Limb (tissue), 2 donors: ENCODE data around the gene PFKL.
"Not testable (repeated sequence)": the region's sequence is repeated elsewhere in the genome, so short reads cannot be mapped to it uniquely, and the experiment has no call there.

Experiments used
- DNase-seq, 2 donors: peaks; one replicate each; pipeline ENCODE4 v3.0.0-alpha.2; 2016; ENCODE audit errors: extremely low spot score in 2 of 2

PFKL gene

DNA sequence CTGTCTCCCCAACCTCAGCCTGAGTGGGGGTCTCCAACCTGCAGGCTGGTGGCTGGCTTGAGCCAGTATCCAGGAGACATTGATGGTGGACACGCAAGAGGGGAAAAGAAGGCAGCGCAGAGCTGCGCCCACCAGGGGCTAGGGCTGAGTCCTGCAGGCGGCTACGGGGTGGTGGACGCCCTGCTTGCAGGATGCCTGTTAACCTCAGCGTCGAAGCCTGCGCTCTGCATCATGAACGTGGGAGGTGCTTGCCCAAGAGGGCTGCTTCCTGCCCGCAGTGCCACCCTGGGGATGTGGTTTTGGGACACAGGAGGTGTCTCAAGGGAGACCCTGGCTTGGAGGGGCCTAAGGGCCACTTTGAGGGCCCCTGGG, 27.7 kb downstream of the PFKL start:
- DNase-seq = no peak

DNA sequence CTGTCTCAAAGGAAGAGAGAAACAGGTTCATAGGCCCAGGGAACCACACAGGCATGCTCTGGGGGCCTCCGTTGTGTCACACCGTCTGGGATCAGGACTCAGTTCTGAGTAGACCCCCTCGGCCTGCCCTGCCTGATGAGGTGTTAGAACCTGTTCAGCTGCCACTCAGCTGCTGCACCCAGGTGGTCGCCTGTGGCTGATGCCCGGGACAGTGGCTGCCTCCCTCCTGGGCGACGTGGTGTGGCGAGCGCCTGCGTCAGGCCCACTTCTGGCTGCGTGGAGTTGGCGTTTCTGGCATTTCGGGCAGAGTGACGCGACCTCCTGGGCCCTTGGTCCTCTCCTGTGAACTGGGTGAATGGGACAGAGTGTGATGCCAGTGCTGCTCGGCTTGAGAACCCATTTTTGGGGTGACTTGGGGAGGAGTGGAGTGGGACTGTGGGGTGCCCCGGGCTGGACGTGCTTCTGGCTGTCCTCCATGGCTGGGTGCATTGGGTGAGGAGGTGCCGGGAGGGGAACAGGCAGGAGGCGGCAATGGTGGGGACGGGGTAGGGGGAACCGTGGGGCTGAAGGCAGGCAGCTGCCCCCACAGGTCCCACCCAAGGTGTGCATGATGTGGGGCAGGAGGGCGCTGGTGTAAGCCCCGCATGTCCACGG, 28.5 kb downstream of the PFKL start:
- DNase-seq = no peak

DNA sequence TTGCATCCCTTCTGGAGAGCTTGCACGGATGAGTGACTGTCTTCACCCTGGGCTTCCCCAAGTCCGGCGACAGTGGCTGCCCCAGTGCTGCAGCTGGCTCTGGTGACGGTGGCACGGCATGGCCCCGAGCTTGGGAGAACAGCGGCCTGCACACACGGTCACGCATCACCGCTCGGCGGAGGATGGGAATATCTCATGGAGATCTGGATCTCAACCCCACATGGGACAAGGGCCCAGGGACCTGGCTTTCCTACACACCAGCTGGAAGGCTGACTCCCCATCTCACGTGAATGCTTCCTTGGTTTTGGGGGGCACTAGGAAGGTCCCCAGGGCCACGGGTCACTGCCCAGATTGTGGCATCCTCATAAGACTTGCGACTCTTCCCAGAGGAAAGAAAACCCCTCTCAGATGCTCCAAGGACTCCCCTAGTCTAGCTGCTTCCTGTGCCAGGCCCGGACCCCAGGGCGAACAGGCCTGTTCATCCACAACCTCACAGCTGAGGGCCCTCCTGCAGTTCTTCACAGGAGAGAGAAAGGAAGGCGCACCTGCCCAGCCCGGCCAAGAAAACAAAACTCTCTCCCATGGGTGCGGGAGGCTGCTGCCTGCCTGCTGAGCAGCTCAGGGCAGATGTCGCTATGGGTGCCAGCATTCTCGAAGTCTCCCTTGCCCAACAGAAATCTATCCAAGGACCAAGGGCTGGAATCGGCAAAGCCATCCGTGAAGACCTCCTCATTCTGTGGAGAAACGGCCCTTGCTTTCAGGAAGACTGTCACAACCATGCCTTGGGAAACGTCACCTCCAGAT, 29.4 kb downstream of the PFKL start:
- DNase-seq = no peak

DNA sequence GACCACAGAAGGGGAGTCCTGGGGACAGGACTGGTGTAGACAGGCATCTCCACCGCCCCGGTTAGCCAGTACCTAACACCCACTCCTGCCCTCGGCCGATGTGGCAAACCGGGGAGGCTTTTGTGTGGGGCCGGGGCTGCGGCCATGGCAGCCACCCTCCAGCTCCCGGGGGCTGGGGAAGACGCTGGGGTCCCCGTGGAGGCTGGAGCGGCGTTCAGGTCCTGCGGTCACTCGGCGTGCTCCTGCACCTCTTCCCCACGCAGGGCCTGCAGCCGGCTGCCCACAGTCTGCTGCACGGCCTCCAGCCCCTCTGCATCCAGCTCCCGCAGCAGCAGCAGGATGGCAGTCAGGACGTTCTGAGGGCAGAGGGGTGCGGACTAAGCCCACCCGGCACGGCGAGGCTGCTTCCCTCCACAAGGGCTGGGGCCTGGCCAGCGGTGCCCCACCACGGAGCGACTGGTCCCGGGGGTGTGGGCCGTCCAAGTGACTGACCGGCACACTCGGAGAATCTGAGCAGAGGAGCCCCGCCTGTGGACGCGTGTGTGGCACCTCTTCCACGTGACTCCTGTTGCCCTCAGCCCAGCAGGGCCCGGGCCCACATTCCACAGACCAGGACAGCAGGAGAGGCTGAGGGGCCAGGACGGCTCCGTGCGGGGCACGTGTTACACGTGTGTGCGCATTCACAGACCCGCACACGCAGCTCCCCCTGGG, 30.3 kb downstream of the PFKL start:
- no peak for DNase-seq

GRCh38 chr21:44330698-44331097, 30.8 kb downstream of the PFKL start:
- no peak for DNase-seq

DNA sequence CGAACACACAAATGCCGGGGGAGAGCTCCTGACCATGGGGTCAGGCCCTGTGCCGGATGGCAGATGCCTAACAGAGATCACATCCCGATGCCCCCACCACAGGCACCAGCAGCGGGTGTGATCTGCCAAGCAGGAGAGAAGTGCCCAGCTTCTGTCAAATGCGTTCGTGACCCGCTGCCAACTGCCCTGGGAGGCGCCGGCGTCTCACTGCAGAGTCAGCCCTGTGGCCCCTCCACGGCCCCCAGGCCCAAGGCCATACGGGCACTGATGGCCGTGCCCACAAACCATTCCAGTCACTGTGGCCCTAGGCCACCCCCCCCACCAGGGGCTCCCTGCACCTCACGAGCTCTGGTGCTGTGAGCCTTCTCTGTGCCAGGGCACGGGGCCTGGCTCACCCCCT, 31.4 kb downstream of the PFKL start:
- DNase-seq = no peak

- no peak for DNase-seq
Measured at GRCh38 chr21:44331650-44332307, 31.9 kb downstream of the PFKL start.

DNA sequence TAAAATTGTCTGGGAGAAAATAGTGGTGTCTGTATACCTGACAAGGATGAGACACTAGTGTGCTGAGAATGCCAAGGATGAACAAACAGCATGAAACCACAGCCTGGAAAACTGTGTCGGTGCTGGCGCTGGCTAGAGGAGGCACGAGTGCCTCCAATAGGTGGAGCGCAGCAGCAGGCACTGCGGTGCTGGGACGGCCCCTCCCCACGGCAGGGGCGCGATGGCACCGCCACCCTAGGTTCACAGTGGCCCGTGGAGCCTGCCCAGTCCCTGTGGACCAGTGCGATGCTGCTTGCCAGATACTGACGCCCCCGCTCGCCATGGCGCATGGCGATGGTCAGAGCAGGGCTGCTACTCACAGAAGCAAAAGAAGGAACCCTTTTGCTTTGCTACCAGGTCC, 32.5 kb downstream of the PFKL start:
- no peak for DNase-seq

DNA sequence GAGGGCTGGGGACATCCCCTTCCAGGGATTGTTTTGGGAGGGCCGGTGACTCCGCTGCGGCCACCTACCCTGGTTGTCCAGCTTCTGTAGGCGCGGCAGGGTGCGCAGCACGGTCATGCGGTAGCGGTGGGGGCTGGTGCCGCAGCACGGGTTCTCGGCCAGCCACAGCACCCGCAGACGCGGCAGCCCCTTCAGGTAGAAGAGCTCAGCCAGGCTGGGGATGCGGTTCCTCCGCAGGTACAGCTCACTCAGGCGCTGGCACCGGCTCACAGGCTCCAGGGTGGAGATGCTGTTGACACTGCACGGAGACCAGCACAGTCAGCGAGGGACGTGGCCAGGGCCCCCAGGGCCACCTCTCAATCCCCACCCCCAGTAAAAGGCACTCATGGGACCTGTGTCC, 33.1 kb downstream of the PFKL start:
- DNase-seq = no peak

DNA sequence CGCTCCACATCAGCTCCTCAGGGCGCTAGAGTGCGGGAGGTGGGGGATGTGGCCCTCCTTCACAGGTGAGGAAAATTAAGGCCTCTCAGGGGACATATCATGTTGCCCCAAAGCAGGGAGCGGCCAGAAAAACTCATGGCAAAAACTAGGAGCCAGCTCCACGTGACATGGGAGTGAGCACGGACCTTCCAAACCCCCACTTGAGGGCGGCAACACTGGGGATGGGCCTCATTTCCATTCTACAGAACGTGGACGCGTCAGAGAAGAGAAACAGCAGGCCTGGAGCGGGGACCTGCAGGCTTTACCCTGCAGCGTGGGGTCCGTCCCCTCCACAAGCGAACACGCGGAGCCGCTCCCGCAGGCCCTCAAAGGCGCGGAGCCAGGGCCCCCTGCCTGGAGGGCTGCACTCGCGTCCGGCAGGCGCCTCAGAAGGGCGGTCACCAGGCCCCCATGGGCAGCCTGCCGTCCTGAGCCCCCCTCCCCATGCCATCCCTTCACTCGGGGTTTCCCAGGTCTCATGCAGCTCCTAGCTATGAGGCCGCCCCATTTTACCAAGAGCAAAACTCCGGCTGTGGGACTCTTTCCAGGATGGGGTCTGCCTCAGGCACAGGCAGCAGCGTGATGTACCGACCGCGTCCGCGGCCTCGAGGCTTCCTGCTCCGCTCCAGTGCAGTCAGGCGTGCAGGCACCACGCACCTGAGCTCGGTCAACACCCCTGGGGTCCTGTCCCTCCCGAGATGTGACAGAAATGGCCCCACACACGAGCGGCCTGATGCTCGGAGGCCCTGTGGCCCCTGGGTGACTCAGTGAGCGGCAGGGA, 33.9 kb downstream of the PFKL start:
- no peak for DNase-seq

GRCh38 chr21:44334329-44335030, 34.6 kb downstream of the PFKL start:
- DNase-seq = no peak

DNA sequence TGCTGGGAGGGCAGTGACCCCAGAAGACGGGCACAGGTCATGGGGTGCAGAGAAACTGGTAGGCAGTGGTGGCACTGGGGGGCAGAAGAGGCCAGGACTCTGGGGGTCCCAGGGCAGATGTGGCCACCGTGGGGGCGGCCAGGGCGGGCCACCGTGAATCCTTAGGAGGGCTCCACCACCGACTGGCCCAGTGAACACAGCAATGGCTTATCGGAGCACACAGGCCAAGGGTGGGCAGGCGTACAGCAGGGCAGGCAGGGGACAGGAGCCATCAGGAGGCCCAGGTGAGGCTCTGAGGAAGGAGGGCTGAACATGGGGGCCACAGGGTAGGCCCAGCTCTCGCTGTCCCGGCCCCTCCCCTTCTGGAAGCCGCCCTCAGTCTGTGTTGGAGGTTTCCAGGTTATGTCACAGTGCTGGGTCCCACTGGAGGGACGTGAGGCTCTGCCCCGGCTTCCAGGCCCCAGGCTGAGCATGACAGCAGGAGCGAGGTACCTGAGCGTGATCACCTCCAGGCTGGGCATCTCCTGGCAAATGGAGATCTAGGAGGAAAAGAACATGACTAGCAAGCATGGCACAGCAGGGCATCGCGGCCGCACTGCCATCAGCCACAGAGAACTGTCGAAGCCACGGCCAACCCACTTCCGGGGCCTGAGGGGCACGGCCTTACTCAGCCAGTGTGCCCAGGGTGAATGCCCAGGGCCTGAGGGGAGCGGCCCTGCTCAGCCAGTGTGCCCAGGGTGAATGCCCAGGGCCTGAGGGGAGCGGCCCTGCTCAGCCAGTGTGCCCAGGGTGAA, 35.6 kb downstream of the PFKL start:
- no peak for DNase-seq

GRCh38 chr21:44337449-44337848, 37.6 kb downstream of the PFKL start:
- DNase-seq = no peak

DNA sequence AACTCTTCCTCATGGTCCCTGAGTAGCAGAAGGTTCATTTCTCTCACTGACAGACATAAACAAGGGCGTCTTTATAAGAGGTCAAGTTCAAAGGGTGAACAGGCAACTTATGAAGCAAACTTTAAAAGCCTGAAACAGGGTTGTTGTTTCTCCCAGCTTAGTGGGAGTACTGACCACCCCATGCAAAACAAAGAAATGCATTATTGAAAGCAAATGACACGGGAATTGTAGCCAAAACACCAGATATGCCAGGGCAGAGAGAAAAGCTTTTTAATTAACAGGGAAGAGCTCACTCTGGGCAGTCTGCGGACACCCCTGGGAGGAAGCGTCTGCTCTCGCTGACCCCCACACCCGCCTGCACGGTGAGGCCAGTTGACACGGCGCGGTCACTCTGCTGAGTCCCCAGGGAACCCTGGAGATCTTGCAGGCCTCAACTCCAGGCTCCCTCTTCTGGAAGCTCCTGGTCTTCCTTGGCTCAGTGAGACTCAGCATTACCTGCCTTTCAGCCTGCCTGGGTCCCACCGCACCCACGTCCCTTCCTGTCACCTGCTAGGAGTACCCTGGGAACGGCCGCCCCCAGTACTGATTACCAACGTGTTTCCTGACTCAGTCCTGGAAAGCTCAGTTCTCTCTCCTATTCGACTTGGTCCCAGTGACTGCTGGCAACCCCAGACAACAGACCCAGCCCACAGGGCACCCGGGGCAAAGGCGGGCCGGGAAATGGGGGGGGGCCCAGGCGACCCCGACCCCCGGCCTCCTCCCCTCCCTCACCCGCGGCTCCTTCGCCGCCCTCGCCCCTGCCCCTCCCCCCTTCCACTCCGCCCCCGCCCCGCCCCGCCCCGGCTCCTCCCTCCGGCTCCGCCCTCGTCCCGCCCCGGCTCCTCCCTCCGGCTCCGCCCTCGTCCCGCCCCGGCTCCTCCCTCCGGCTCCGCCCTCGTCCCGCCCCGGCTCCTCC, 38.4 kb downstream of the PFKL start:
- DNase-seq = peak; percentile 36 to 82

GRCh38 chr21:44338971-44339910, 39.4 kb downstream of the PFKL start, which contains the start of gene CFAP410:
Gene CFAP410, minus strand, starts transcription at chr21:44339390. Its CDS starts 196 bp downstream, at chr21:44339194.
- peak; percentile 93 to 98 for DNase-seq

DNA sequence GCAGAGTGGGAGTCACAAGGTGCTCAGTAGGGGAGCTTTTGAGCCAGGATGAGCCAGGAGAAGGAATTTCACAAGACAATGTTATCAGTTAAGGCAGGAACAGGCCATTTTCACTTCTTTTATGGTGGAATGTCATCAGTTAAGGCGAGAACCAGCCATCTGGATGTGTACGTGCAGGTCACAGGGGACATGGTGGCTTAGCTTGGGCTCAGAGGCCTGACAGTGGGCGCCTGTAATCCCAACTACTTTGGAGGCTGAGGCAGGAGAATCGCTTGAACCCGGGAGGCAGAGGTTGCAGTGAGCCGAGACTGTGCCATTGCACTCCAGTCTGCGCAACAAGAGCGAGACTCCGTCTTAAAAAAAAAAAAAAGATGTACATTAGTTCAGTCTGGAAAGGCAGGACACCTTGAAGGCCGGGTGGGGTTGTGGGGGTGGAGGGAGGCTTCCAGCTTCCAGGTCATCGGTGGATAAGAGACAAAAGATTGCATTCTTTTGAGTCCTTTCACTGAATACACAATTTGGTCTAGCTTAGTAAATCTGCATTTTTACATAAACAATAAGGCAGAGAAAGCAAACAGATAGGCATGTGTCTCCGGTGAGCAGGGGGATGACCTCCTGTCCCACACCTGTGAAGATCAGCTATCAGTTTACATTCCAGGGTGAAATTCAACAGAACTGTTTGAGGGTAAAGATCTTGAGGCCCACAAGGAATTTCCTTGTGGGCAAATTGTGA, 42.0 kb downstream of the PFKL start:
- not testable (repeated sequence) for DNase-seq

DNA sequence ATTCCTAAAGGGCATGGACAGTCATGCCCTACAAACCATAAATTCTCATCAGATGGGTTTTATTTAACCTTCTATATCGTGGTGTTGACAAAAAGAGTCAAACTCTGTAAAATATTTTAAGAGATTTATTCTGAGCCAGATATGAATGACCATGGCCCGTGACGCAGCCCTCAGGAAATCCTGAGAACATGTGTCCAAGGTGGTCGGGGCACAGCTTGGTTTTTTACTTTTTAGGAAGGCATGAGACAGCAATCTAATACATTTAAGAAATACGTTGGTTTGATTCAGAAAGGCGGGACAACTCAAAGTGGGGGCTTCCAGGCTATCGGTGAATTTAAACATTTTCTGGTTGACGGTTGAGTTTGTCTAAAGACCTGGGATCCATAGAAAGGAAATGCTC, 43.1 kb downstream of the PFKL start:
- not testable (repeated sequence) for DNase-seq
